ENCODE data around the gene METTL5.

DNA sequence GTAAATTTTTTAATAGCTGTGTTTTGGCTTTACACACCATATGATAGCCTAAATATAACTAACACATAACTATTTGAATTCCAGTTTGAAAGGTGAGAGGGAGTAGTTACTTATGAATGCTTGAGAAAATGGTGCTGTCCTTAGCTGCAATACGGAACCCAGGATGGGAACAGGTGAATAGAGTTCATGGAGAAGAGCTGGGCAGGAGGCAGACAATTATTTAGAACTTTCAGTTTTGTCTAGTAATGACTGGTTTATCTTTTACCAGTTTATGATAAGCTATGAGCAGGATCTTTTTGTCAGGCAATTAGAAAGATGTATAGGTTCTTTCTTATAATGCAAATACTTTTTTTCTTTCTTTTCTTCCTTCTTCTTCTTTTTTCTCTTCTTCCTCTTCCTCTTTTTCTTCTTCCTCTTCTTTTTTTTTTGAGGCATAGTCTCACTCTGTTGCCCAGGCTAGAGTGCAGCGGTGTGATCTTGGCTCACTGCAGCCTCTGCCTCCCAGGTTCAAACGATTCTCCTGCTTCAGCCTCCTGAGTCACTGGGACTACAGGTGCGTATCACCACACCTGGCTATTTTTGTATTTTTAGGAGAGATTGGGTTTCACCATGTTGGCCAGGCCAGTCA is 28.4 kb upstream of the METTL5 start:
- no peak for TF ChIP-seq POLR2AphosphoS5 (IDR thresholded peaks at IDR 0.05; ENCODE audit: insufficient read depth in 1 of 2, low read depth in 1 of 2)
- no peak for TF ChIP-seq POLR2A (IDR thresholded peaks at IDR 0.05)

Data from vagina (tissue), 2 donors.